GM18519 (cell line): ENCODE measurements around the gene MBTPS1.

ENCODE experiments used
- ATAC-seq: cut with Tn5 transposase; IDR thresholded peaks from one replicate; pipeline ENCODE4 v1.9.1; 2021; ENCODE audit warnings: mild to moderate bottlenecking, moderate library complexity; ENCODE audit not compliant: unreplicated experiment, low FRiP score

Gene MBTPS1

DNA sequence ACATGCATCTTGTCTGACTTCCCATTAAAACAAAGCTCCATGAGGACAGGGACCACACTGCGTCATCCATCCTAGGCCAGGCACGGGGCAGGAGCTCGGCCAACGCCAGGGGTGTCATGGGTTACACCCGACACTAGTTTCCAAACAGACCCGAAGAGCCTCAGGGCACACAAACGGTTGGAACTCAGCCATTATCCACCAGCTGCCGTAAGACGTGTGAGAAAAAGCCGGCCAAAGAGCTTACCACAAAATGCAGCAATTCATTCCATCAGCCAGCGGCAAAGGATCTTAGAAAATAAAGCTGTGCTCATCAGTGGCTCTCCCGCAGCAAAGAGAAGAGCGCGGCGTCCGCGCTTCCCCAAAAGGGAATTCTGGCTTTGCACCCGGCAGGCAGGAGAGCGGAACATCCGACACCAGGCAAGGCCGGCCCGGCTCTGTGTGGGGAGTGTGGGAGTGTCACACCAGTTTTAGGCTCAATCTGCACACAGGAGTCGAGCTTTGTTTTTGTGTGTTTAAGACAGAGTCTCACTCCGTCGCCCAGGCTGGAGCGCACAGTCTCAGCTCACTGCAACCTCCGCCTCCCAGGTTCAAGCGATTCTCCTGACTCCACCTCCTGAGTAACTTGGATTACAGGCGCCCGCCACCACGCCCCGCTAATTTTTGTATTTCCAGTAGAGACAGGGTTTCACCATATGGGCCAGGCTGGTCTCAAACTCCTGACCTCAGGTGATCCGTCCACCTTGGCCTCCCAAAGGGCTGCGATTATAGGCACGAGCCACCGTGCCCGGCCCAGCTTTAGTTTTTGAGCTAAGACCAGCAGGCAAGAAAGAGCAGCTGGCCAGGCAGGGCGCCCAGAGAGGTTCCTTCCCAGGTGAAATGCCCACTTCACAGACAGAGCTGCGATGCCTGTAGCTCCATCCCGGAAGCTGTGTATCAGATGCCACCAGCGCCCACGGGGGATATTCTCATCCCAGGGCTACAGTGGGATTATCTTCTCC lies 75.6 kb downstream of the MBTPS1 start:
- no peak for ATAC-seq

GRCh38 chr16:84040226-84040822 lies 76.4 kb downstream of the MBTPS1 start:
- no peak for ATAC-seq

- no peak for ATAC-seq
Measured at GRCh38 chr16:84039696-84040095, 77.0 kb downstream of the MBTPS1 start.

DNA sequence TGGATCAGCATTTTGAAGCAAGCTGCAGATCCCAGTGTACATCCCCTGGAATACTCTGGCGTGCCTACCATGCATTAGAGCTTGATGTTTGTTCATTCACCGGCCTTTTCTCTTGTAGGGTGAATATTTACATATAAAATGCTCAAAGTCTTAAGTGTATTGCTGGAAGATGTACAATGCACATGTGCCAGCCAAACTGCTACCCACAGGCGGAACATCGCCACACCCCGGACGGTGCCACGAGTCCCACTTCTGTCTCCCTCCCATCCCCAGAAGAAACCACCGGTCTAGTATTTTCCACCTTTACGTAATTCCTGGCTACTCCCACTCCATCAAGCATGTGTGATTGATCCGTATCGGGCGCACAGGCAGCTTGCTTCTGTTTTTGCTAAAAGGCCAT lies 78.3 kb downstream of the MBTPS1 start:
- no peak for ATAC-seq

GRCh38 chr16:84036982-84037425 lies 79.7 kb downstream of the MBTPS1 start:
- no peak for ATAC-seq

GRCh38 chr16:84036131-84036530 lies 80.6 kb downstream of the MBTPS1 start:
- ATAC-seq, result no peak

GRCh38 chr16:84034516-84034915 lies 82.2 kb downstream of the MBTPS1 start:
- ATAC-seq, result no peak

- ATAC-seq, result no peak
Measured at GRCh38 chr16:84033251-84034195, 83.2 kb downstream of the MBTPS1 start.

GRCh38 chr16:84032458-84033178 lies 84.1 kb downstream of the MBTPS1 start:
- no peak for ATAC-seq

DNA sequence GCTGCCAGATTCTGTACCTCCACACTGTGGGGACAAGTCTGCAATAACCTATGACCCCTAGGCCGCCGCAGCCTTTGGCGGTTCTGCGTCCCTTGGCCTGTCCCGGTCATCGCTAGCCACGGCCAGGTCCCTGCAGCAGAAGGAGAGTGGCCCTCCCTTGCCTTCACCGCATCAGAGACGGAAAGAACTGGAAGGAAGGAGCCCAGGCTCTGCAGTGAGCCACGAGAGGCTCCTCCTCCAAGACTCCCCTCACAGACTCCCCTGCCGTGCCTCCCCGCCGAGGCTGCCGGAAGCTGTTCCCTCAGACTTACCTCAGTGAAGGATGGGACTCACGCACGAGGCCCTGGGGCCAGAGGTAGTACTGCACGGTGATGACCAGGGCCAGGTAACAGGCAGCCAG lies 85.2 kb downstream of the MBTPS1 start:
- no peak for ATAC-seq

DNA sequence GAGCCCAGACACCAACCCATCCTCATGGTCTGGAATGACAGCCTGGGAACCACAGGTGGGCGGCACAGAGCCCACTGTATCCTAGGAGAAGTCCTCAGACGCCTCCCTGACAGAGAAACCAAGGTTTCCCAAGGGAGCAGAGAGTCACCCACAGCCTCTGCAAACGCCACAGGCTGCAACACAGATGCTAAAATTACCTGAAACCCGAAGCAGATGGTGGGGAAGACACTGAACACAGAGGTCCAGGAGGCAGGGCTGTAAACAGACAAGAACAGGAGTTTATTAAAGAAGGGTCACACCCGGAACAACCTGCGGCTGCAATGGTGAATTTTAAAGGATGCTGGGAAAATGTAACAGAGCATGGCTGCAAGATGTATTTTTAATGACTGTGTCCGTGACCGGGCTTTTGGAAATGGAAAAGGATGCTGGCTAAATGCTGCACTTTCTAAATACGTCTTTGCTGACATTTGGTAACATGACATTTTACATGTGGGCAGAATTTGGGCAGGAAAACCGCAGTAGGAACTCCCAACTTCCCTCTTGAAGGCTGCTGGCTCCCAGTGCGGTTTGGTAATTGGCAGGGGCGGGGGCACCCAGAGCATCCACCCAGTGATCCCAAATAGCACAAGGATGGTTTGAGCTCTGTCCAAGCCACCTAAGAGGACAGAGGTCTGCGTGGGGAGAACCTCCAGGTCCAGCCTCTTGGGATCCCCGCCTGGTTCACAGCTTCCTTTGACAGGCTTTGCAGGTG lies 87.3 kb downstream of the MBTPS1 start:
- ATAC-seq, result no peak

DNA sequence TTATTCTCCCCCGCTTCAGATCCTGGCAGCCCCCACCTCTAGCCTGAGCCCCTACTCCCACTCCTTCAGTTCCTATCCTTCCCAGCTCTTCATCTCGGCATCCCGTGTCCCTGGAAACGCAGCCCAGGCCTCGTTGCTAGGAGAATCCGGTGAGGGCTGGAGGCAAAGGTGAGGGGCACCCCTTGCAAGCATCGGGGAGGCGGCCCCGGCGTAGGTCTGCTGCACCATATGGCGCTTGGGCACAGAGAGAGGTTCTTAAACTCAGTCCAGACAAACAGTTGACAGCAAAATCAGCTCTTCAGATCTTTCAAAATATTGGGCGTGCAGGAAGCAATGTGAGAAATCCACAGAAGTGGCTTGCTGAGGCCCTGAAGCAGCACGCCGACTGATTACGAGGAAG lies 89.1 kb downstream of the MBTPS1 start:
- ATAC-seq, result no peak

DNA sequence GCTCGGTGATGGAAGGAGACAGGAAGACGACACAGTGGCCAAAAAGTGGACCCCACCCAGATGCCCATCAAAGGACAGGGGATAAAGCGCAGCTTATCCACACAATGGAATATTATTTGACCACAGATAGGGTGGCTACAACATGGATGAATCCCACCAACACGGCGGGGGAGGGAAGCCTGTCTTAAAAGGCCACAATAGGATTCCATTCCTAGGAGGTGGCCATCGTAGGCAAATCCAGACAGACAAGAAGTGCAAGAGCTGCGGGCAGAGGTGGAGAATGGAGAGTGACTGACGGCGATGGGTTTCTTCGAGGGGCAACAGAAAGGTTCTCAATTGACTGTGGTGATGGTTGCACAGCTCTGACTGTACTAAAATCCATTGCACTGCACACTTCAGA lies 90.1 kb downstream of the MBTPS1 start:
- ATAC-seq, result no peak

- no peak for ATAC-seq
Measured at GRCh38 chr16:84024854-84025253, 91.9 kb downstream of the MBTPS1 start.

DNA sequence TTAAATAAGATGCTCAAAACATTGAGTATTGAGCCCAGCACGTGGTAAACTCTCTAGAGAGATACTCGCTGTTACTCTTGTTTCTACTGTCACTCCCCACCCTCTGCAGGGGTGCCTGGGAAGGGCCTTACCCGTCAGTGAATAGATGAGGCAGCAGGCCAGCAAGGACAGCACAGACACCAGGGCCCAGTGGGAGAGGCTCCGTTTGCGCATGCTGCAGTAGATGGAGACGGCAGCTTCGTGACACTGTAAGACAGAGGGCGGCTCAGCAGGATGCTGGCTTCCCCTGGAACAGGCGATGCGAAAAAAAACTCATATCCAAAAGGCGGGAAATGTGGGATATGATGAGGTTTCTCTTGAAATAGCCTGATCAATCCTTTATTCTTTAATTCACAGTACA lies 94.1 kb downstream of the MBTPS1 start:
- no peak for ATAC-seq

DNA sequence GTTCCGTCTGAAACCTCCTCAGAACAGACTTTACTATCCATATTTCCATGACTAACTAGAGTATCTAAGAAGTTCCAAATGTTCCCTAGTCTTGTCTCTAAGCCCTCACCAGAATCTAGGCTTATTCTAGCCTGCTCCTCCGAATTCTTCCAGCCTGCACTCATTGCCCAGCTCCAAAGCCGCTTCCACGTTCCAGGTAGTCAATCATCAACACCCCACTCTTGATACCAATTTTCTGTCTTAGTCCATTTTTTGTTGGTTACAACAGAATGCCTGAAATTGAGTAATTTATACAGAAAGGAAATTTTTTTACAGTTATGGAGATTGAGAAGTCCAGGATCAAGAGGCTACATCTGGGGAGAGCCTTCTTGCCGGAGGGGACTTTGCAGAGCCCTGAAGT lies 95.3 kb downstream of the MBTPS1 start:
- ATAC-seq, result no peak

- ATAC-seq, result no peak
Measured at GRCh38 chr16:84020353-84020752, 96.4 kb downstream of the MBTPS1 start.

GRCh38 chr16:84018710-84019109 lies 98.0 kb downstream of the MBTPS1 start:
- ATAC-seq, result no peak

DNA sequence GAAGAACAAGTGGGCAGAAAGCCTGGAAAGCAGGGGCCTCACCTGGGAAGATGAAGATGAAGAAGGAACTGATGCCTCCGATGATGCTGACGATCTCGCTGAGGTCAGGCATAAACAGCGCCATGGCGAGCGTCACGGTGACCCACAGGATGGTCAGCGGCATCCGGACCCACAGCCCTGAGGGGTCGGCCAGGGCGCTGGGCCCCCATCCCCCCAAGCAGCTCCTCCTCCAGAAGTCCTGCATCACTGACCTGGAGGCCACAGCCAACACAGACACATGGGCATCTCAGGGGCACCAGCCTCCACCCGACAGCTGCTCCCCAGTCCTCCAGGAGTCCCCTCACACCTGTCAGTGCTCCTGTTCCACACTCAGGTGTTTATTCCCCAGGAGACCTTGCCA lies 100.3 kb downstream of the MBTPS1 start:
- ATAC-seq, result no peak
